ENCODE data around the gene FCAMR.

FCAMR gene

GRCh38 chr1:206985162-206985749 is 15.0 kb upstream of the FCAMR start:
- Histone ChIP-seq H3K27me3 (ENCODE audit: control insufficient read depth in 1 of 2, insufficient read depth in 1 of 2, low read length in 2 of 2) (peaks cover 38 to 56% of the 10 kb centered on the region in 2 experiments), H3K14ac (ENCODE audit: low read length in 2 of 2) (no peak overlapping the region), H4K91ac (ENCODE audit: low read length) (no peak overlapping the region), H3K36me3 (ENCODE audit: control insufficient read depth in 1 of 2, insufficient read depth in 2 of 2, low read depth in 1 of 2, low read length in 2 of 2) (no peaks in the 10 kb centered on the region), H2AFZ (ENCODE audit: low read depth, low read length) (no peak overlapping the region), H2BK15ac (ENCODE audit: low read depth, poor library complexity, severe bottlenecking) (no peak overlapping the region), H3K4ac (ENCODE audit: low read depth in 1 of 2, low read length in 2 of 2) (no peak overlapping the region), H3K4me2 (ENCODE audit: low read length, poor library complexity, severe bottlenecking) (no peak overlapping the region), H3K18ac (ENCODE audit: low read depth in 1 of 2, low read length in 2 of 2) (no peak overlapping the region), H2BK120ac (ENCODE audit: low read depth, low read length) (no peak overlapping the region), H3K27ac (ENCODE audit: low read length, poor library complexity, severe bottlenecking) (no peak overlapping the region), H4K8ac (ENCODE audit: low read length) (no peak overlapping the region), H2AK5ac (ENCODE audit: low read length, severe bottlenecking) (no peak overlapping the region), H3K9me3 (ENCODE audit: control insufficient read depth, low read length) (no peaks in the 10 kb centered on the region), H3K79me1 (replicated peaks; ENCODE audit: low read length, poor library complexity, severe bottlenecking) (no peaks in the 10 kb centered on the region), H2BK5ac (ENCODE audit: low read depth, low read length, poor library complexity, severe bottlenecking) (no peak overlapping the region), H3K9ac (ENCODE audit: low read length) (no peak overlapping the region), H3K4me3 (ENCODE audit: insufficient read depth in 1 of 2, low read depth in 1 of 2, low read length in 2 of 2) (no peak overlapping the region), H2BK12ac (ENCODE audit: low read length in 2 of 2) (no peak overlapping the region), H3K4me1 (ENCODE audit: control insufficient read depth, insufficient read depth, low read depth, low read length) (no peaks in the 10 kb centered on the region), H3K23ac (ENCODE audit: low read length in 2 of 2) (peak overlapping the region in 1 of 2 experiments; percentile 59)
- no peak for DNase-seq
- 34% methylated on average over 9 of the region's 10 CpGs for WGBS

GRCh38 chr1:206982216-206982615 is 12.0 kb upstream of the FCAMR start:
- no peak overlapping the region for H3K14ac ChIP-seq (ENCODE audit: low read length in 2 of 2)
- no peaks in the 10 kb centered on the region for H3K4me1 ChIP-seq (ENCODE audit: control insufficient read depth, insufficient read depth, low read depth, low read length)
- no peak overlapping the region for H2BK12ac ChIP-seq (ENCODE audit: low read length in 2 of 2)
- H3K4ac ChIP-seq (ENCODE audit: low read depth in 1 of 2, low read length in 2 of 2) = no peak overlapping the region
- no peaks in the 10 kb centered on the region for H3K36me3 ChIP-seq (ENCODE audit: control insufficient read depth in 1 of 2, insufficient read depth in 2 of 2, low read depth in 1 of 2, low read length in 2 of 2)
- peak; percentile 56 for DNase-seq
- no peaks in the 10 kb centered on the region for H3K9me3 ChIP-seq (ENCODE audit: control insufficient read depth, low read length)
- H2BK120ac ChIP-seq (ENCODE audit: low read depth, low read length) = no peak overlapping the region
- 33% methylated on average over 4 of the region's 4 CpGs for WGBS
- no peak overlapping the region for H2BK15ac ChIP-seq (ENCODE audit: low read depth, poor library complexity, severe bottlenecking)
- no peak overlapping the region for H3K23ac ChIP-seq (ENCODE audit: low read length in 2 of 2)
- no peak overlapping the region for H3K27ac ChIP-seq (ENCODE audit: low read length, poor library complexity, severe bottlenecking)
- no peak overlapping the region for H3K18ac ChIP-seq (ENCODE audit: low read depth in 1 of 2, low read length in 2 of 2)
- H4K91ac ChIP-seq (ENCODE audit: low read length) = no peak overlapping the region
- H2AFZ ChIP-seq (ENCODE audit: low read depth, low read length) = no peak overlapping the region
- no peak overlapping the region for H3K9ac ChIP-seq (ENCODE audit: low read length)
- no peak overlapping the region for H3K4me3 ChIP-seq (ENCODE audit: insufficient read depth in 1 of 2, low read depth in 1 of 2, low read length in 2 of 2)
- H2AK5ac ChIP-seq (ENCODE audit: low read length, severe bottlenecking) = no peak overlapping the region
- H3K79me1 ChIP-seq (replicated peaks; ENCODE audit: low read length, poor library complexity, severe bottlenecking) = no peaks in the 10 kb centered on the region
- no peak overlapping the region for H4K8ac ChIP-seq (ENCODE audit: low read length)
- no peak overlapping the region for H2BK5ac ChIP-seq (ENCODE audit: low read depth, low read length, poor library complexity, severe bottlenecking)
- no peak overlapping the region for H3K4me2 ChIP-seq (ENCODE audit: low read length, poor library complexity, severe bottlenecking)
- H3K27me3 ChIP-seq (ENCODE audit: control insufficient read depth in 1 of 2, insufficient read depth in 1 of 2, low read length in 2 of 2) = peaks cover 32 to 42% of the 10 kb centered on the region in 2 experiments

GRCh38 chr1:206979379-206980043 is 9.3 kb upstream of the FCAMR start:
- H2BK12ac ChIP-seq (ENCODE audit: low read length in 2 of 2) = no peak overlapping the region
- no peak overlapping the region for H3K18ac ChIP-seq (ENCODE audit: low read depth in 1 of 2, low read length in 2 of 2)
- H3K14ac ChIP-seq (ENCODE audit: low read length in 2 of 2) = no peak overlapping the region
- H3K4me2 ChIP-seq (ENCODE audit: low read length, poor library complexity, severe bottlenecking) = no peak overlapping the region
- H2AFZ ChIP-seq (ENCODE audit: low read depth, low read length) = no peak overlapping the region
- H3K4ac ChIP-seq (ENCODE audit: low read depth in 1 of 2, low read length in 2 of 2) = no peak overlapping the region
- no peaks in the 10 kb centered on the region for H3K9me3 ChIP-seq (ENCODE audit: control insufficient read depth, low read length)
- H3K4me1 ChIP-seq (ENCODE audit: control insufficient read depth, insufficient read depth, low read depth, low read length) = no peaks in the 10 kb centered on the region
- H2BK120ac ChIP-seq (ENCODE audit: low read depth, low read length) = no peak overlapping the region
- no peak overlapping the region for H4K8ac ChIP-seq (ENCODE audit: low read length)
- H3K4me3 ChIP-seq (ENCODE audit: insufficient read depth in 1 of 2, low read depth in 1 of 2, low read length in 2 of 2) = no peak overlapping the region
- H2BK15ac ChIP-seq (ENCODE audit: low read depth, poor library complexity, severe bottlenecking) = no peak overlapping the region
- H3K9ac ChIP-seq (ENCODE audit: low read length) = no peak overlapping the region
- DNase-seq = peak; percentile 48
- no peak overlapping the region for H2BK5ac ChIP-seq (ENCODE audit: low read depth, low read length, poor library complexity, severe bottlenecking)
- no peak overlapping the region for H2AK5ac ChIP-seq (ENCODE audit: low read length, severe bottlenecking)
- no peak overlapping the region for H4K91ac ChIP-seq (ENCODE audit: low read length)
- no peaks in the 10 kb centered on the region for H3K36me3 ChIP-seq (ENCODE audit: control insufficient read depth in 1 of 2, insufficient read depth in 2 of 2, low read depth in 1 of 2, low read length in 2 of 2)
- H3K27me3 ChIP-seq (ENCODE audit: control insufficient read depth in 1 of 2, insufficient read depth in 1 of 2, low read length in 2 of 2) = peaks cover 24 to 32% of the 10 kb centered on the region in 2 experiments
- WGBS = 48% methylated on average over 2 of the region's 3 CpGs
- no peak overlapping the region for H3K27ac ChIP-seq (ENCODE audit: low read length, poor library complexity, severe bottlenecking)
- H3K79me1 ChIP-seq (replicated peaks; ENCODE audit: low read length, poor library complexity, severe bottlenecking) = no peaks in the 10 kb centered on the region
- H3K23ac ChIP-seq (ENCODE audit: low read length in 2 of 2) = no peak overlapping the region

- H2BK5ac ChIP-seq (ENCODE audit: low read depth, low read length, poor library complexity, severe bottlenecking) = no peak overlapping the region
- no peak overlapping the region for H2AK5ac ChIP-seq (ENCODE audit: low read length, severe bottlenecking)
- H3K23ac ChIP-seq (ENCODE audit: low read length in 2 of 2) = no peak overlapping the region
- no peak overlapping the region for H3K4me2 ChIP-seq (ENCODE audit: low read length, poor library complexity, severe bottlenecking)
- no peak overlapping the region for H2BK120ac ChIP-seq (ENCODE audit: low read depth, low read length)
- no peak overlapping the region for H3K9ac ChIP-seq (ENCODE audit: low read length)
- no peak overlapping the region for H2BK12ac ChIP-seq (ENCODE audit: low read length in 2 of 2)
- no peaks in the 10 kb centered on the region for H3K4me1 ChIP-seq (ENCODE audit: control insufficient read depth, insufficient read depth, low read depth, low read length)
- H3K18ac ChIP-seq (ENCODE audit: low read depth in 1 of 2, low read length in 2 of 2) = no peak overlapping the region
- H3K27me3 ChIP-seq (ENCODE audit: control insufficient read depth in 1 of 2, insufficient read depth in 1 of 2, low read length in 2 of 2) = peaks cover 21 to 32% of the 10 kb centered on the region in 2 experiments
- no peaks in the 10 kb centered on the region for H3K36me3 ChIP-seq (ENCODE audit: control insufficient read depth in 1 of 2, insufficient read depth in 2 of 2, low read depth in 1 of 2, low read length in 2 of 2)
- WGBS = 89% methylated on average over 7 of the region's 7 CpGs
- no peak overlapping the region for H3K4me3 ChIP-seq (ENCODE audit: insufficient read depth in 1 of 2, low read depth in 1 of 2, low read length in 2 of 2)
- no peak overlapping the region for H3K14ac ChIP-seq (ENCODE audit: low read length in 2 of 2)
- H3K79me1 ChIP-seq (replicated peaks; ENCODE audit: low read length, poor library complexity, severe bottlenecking) = no peaks in the 10 kb centered on the region
- no peak for DNase-seq
- no peak overlapping the region for H3K27ac ChIP-seq (ENCODE audit: low read length, poor library complexity, severe bottlenecking)
- no peak overlapping the region for H3K4ac ChIP-seq (ENCODE audit: low read depth in 1 of 2, low read length in 2 of 2)
- H2AFZ ChIP-seq (ENCODE audit: low read depth, low read length) = no peak overlapping the region
- no peaks in the 10 kb centered on the region for H3K9me3 ChIP-seq (ENCODE audit: control insufficient read depth, low read length)
- no peak overlapping the region for H4K8ac ChIP-seq (ENCODE audit: low read length)
- no peak overlapping the region for H4K91ac ChIP-seq (ENCODE audit: low read length)
- no peak overlapping the region for H2BK15ac ChIP-seq (ENCODE audit: low read depth, poor library complexity, severe bottlenecking)
Observed at GRCh38 chr1:206978259-206978658, 8.0 kb upstream of the FCAMR start.

All from mesenchymal stem cell (in vitro differentiated cells and primary cell).